A549 treated with AZD9567 at 1 μM for 4 hours (cell line): ENCODE data around the gene TMEM175. TPM values are rescaled to one million over a fixed set of nuclear protein-coding genes. Genes with fewer than 3 reads are reported as not detected.

Experiments used
- total RNA-seq: library from RNA; stranded (reverse); fragments of 200-300 nt; extraction: Qiagen RNA extraction; gene quantifications from 5 replicates; pipeline ENCODE4 v1.2.3, GENCODE V29; 2022; ENCODE audit not compliant: insufficient read depth

TMEM175 gene, protein sequence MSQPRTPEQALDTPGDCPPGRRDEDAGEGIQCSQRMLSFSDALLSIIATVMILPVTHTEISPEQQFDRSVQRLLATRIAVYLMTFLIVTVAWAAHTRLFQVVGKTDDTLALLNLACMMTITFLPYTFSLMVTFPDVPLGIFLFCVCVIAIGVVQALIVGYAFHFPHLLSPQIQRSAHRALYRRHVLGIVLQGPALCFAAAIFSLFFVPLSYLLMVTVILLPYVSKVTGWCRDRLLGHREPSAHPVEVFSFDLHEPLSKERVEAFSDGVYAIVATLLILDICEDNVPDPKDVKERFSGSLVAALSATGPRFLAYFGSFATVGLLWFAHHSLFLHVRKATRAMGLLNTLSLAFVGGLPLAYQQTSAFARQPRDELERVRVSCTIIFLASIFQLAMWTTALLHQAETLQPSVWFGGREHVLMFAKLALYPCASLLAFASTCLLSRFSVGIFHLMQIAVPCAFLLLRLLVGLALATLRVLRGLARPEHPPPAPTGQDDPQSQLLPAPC
- total RNA-seq: 6.9 to 11.8 TPM (median 10.1 TPM) in 5 replicates

DNA sequence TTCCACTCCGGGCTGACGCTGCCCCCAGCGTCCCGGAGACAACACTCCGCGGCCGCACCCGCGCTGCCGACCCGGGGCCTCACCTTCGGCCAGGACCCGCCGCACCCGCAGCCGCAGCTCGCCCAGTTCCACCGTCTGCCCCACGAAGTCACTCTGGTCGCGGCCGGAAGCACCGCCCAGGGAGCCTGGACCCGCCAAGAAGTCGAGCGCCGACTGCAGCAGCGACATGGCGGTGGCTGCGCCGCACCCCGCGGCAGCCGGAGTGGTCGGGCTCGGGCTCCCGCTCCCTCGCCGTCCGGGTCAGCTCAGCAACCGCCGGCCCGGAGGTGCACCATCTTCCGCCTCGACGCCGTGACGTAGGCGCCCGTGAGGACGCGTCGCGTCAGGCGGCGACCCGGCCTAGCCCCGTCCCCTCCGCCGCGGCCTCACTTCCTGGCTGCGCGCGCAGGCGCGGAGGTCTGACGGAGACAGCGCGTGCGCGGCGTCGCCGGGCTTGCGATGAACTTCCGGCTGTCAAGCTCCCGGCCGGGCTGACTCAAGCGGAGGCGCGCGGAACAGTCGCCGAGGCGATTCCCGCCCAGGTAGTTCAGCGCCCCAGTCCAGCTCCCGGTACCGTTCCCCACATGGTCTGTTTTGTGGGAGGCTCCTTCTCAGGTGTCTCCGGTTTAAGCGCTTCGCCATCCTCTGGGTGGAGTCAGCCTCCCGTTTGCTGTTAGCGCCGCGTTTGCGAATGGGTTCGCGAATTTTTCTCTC, at the start of gene TMEM175, which contains the start of gene GAK:
Gene TMEM175 (plus strand): TSS at position 501 of the 753 bp plus-strand sequence. CDS start 15,280 bp downstream, outside the sequence.
Gene GAK (minus strand): TSS at position 357 of the 753 bp plus-strand sequence. CDS start 129 bp downstream, at position 228.

DNA sequence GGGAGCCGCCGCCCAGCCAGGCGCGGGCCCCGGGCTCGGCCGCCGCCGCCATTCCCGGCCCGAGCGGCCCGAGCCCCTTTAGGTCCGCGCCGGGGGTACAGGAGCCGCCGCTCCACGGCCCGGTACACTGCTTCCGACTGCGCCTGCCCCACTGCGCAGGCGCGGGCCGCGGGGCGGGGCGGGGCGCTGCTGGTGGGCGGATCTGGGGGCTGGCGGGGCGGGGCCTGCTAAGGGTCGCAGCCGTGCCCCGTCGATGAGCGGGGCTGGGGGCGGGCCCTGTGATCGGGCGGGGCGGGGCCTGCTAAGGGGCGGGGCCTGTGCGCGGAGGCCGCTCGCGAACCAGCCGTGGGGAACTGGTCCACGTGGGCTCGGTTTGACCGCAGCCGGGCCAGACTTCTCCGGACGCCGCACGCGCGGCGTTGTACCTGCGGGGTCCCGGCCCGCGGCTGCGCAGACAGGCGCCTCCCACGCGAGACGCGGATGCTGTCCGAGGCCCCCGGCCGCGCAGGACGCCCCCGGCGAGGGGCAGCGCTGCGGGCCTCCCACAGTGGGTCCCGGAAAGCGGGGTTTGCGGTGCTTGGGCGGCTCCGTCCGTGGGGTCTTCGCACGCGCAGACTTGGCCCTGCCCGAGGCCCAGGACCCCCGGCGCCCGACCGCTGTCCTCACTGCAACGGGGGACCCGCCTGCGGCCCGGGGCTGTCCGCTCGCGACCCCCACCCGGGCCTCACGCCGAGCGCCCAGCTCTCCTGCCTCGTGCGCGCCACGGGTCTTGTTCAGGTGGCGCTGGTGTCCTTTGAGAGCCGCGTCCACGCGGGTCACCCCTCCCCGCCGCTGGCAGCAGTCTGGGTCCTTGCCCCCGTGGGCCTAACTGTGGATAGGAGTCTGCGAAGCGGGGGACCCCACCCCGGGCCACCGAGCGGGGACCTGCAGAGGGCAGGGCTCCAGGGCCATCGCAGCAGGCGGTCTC, 41.5 kb downstream of the TMEM175 start, which contains the start of gene DGKQ:
Gene DGKQ (minus strand): TSS at position 139 of the 967 bp plus-strand sequence. CDS start 87 bp downstream, at position 52.

DNA sequence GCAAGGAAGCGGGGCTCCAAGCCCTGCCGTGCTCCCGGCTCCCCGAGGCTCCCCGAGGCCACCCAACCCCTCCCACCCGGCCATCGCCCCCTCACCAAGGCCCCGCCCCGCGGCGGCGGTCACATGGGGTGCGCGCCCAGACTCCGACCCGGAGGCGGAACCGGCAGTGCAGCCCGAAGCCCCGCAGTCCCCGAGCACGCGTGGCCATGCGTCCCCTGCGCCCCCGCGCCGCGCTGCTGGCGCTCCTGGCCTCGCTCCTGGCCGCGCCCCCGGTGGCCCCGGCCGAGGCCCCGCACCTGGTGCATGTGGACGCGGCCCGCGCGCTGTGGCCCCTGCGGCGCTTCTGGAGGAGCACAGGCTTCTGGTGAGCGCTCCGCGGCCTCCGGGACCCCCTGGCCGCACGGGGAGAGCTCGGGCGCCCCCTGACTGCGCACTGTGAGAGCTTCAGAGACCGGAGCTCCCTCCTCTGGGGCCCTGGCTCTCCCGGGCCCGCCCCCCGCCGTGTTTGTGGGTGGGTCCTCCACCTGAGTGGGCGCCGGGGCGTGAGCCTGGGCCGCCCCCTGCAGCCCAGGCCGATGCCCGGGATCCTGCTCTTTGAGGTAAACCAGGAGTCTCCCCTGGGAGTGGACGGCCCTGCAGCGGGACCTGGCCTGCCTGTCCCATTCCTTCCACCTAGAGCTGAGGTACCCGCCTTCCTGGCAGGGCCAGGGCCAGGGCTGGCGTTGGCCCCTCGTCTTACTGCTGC, 54.8 kb downstream of the TMEM175 start, which contains the start of gene IDUA:
Gene IDUA (plus strand): TSS at position 166 of the 745 bp plus-strand sequence. CDS start 41 bp downstream, at position 207.

DNA sequence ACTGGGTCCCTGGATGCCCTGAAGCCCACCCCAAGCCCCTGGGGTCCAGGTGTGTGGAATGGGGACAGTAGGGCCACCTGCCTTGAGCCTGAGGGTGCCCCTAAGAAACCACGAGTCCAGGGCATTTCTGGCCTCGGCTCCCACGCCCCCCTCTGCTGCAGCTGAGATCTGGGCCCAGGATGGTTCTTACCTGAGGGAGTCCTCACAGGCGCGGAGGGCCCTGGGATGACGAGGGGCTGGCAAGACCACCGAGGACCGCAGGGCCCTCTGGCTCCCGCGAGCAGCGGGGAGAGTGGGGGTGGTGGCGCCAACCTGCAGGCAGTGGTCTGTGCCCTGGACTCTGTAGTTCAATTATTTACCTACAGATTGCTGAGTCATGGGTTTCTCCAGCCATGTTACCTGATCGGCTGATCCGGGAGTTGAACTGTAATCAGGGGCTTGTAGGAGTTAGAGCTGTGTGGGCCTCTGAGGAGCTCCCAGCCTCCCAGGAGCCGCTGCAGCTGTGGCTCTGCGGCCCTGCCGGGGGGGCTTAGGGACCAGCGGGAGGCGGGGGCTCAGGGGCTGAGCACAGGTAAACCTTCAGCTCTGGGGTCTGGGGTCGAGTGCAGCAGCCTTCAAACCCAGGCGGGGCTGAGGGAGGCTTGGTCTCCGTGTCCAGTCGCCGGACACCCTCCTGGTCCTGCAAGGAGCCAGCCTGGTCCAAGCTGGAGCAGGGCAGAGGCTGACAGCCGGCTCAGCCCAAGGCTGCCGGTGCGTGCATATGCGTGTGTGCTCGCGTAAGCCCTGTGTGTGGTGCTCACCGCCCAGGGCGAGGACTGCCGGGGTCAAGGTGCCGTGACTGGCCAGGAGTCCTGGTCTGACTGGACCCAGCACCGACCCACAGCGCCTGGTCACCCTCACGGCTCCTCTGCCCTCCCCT, 61.1 kb downstream of the TMEM175 start, which contains the start of gene SLC26A1:
Gene SLC26A1 (minus strand): TSS at position 294 of the 919 bp plus-strand sequence. CDS start 1,701 bp downstream, outside the sequence.

Other genes with a start within 250 kb of the TMEM175 start
- 0.22 to 0.31 TPM (median 0.25 TPM) in 4 of 5 replicates, not detected in the other for gene SLC49A3, start 243.3 kb upstream of the TMEM175 start, total RNA-seq
- 17.4 to 23.5 TPM (median 19.9 TPM) in 5 replicates for gene PCGF3, start 226.6 kb upstream of the TMEM175 start, total RNA-seq
- 0.41 to 1.0 TPM (median 0.55 TPM) in 4 of 5 replicates, not detected in the other for gene CPLX1, start 106.3 kb upstream of the TMEM175 start, total RNA-seq
- gene GAK, start 144 bp upstream of the TMEM175 start, total RNA-seq: 36.3 to 55.2 TPM (median 49.9 TPM) in 5 replicates
- gene DGKQ, start 41.1 kb downstream of the TMEM175 start, total RNA-seq: 6.1 to 10.4 TPM (median 9.6 TPM) in 5 replicates
- 4.0 to 17.8 TPM (median 14.9 TPM) in 5 replicates for gene IDUA, start 54.6 kb downstream of the TMEM175 start, total RNA-seq
- 0.15 to 0.34 TPM (median 0.23 TPM) in 4 of 5 replicates, not detected in the other for gene SLC26A1, start 60.9 kb downstream of the TMEM175 start, total RNA-seq
- gene FGFRL1, start 79.2 kb downstream of the TMEM175 start, total RNA-seq: 19.0 to 22.3 TPM (median 20.6 TPM) in 5 replicates
- gene RNF212, start 181.1 kb downstream of the TMEM175 start, total RNA-seq: 1.8 to 2.7 TPM (median 2.2 TPM) in 4 of 5 replicates, not detected in the other
- 0.19 to 0.50 TPM (median 0.36 TPM) in 4 of 5 replicates, not detected in the other for gene SPON2, start 240.1 kb downstream of the TMEM175 start, total RNA-seq